Measurements from ENCODE around the gene CACUL1. TPM values are rescaled to one million over a fixed set of nuclear protein-coding genes. Genes with fewer than 3 reads are reported as not detected.
"Not testable (repeated sequence)": the region's sequence is repeated elsewhere in the genome, so short reads cannot be mapped to it uniquely, and the experiment has no call there.

Gene CACUL1
- total RNA-seq, 2 experiments from 2014 or later = 24.0 to 24.4 TPM

GRCh38 chr10:118694848-118695247, 59.9 kb downstream of the CACUL1 start:
- H3K4me3 Mint-ChIP-seq = no peak overlapping the region
- H3K9me3 Mint-ChIP-seq = no peaks in the 10 kb centered on the region
- no peak overlapping the region for H3K27ac Mint-ChIP-seq
- H3K27me3 Mint-ChIP-seq = no peaks in the 10 kb centered on the region
- DNase-seq = no peak
- CTCF ChIA-PET = interaction anchor here (1.0 to 2.2 kb wide), 3 partner anchors 25 to 126 kb away, joined by 3 to 7 read pairs (median 5); no protein-coding TSS in a partner anchor
- peaks cover 16% of the 10 kb centered on the region for H3K36me3 Mint-ChIP-seq
- intact Hi-C loops (cut with micrococcal nuclease) = no loop called here
- H3K4me1 Mint-ChIP-seq (ENCODE audit: low read depth) = peaks cover 19% of the 10 kb centered on the region
- POLR2A ChIA-PET = no interaction called here

GRCh38 chr10:118692872-118693271, 61.9 kb downstream of the CACUL1 start:
- POLR2A ChIA-PET = no interaction called here
- no peak overlapping the region for H3K27ac Mint-ChIP-seq
- intact Hi-C loops (cut with micrococcal nuclease) = no loop called here
- CTCF ChIA-PET = no interaction called here
- H3K4me1 Mint-ChIP-seq (ENCODE audit: low read depth) = peaks cover 4% of the 10 kb centered on the region
- no peak for DNase-seq
- no peaks in the 10 kb centered on the region for H3K27me3 Mint-ChIP-seq
- peaks cover 14% of the 10 kb centered on the region for H3K36me3 Mint-ChIP-seq
- no peaks in the 10 kb centered on the region for H3K9me3 Mint-ChIP-seq
- H3K4me3 Mint-ChIP-seq = no peak overlapping the region

- H3K36me3 Mint-ChIP-seq = peaks cover 16% of the 10 kb centered on the region
- no peaks in the 10 kb centered on the region for H3K27me3 Mint-ChIP-seq
- H3K4me1 Mint-ChIP-seq (ENCODE audit: low read depth) = no peaks in the 10 kb centered on the region
- no peak overlapping the region for H3K4me3 Mint-ChIP-seq
- no peaks in the 10 kb centered on the region for H3K9me3 Mint-ChIP-seq
- intact Hi-C loops (cut with micrococcal nuclease) = no loop called here
- H3K27ac Mint-ChIP-seq = no peak overlapping the region
- no peak for DNase-seq
- ChIA-PET CTCF (no interaction called here), POLR2A (no interaction called here)
These were observed 65.5 kb downstream of the CACUL1 start for GRCh38 chr10:118689070-118689858.

GRCh38 chr10:118687472-118687871, 67.3 kb downstream of the CACUL1 start:
- CTCF ChIA-PET = no interaction called here

GRCh38 chr10:118682533-118682932, 72.2 kb downstream of the CACUL1 start:
- Mint-ChIP-seq H3K27me3 (no peaks in the 10 kb centered on the region), H3K36me3 (peaks cover 24% of the 10 kb centered on the region), H3K4me3 (no peak overlapping the region), H3K4me1 (ENCODE audit: low read depth) (peaks cover 5% of the 10 kb centered on the region), H3K9me3 (no peaks in the 10 kb centered on the region), H3K27ac (no peak overlapping the region)
- no peak for DNase-seq
- CTCF ChIA-PET = interaction anchor here (0.7 kb wide), 1 partner anchor 39 kb away, joined by 3 read pairs; no protein-coding TSS in a partner anchor
- intact Hi-C loops (cut with micrococcal nuclease) = no loop called here
- POLR2A ChIA-PET = no interaction called here

More at GRCh38 chr10:118687472-118687871, 67.3 kb downstream of the CACUL1 start:
- Mint-ChIP-seq H3K9me3 (no peaks in the 10 kb centered on the region), H3K27ac (no peak overlapping the region), H3K27me3 (no peaks in the 10 kb centered on the region), H3K4me3 (no peak overlapping the region), H3K36me3 (peaks cover 16% of the 10 kb centered on the region), H3K4me1 (ENCODE audit: low read depth) (no peaks in the 10 kb centered on the region)
- POLR2A ChIA-PET = no interaction called here
- intact Hi-C loops (cut with micrococcal nuclease) = no loop called here
- DNase-seq = no peak

- H3K36me3 Mint-ChIP-seq = peaks cover 14% of the 10 kb centered on the region
- H3K4me1 Mint-ChIP-seq (ENCODE audit: low read depth) = peaks cover 11% of the 10 kb centered on the region
- ChIA-PET CTCF (no interaction called here), POLR2A (no interaction called here)
- H3K27me3 Mint-ChIP-seq = no peaks in the 10 kb centered on the region
- intact Hi-C loops (cut with micrococcal nuclease) = no loop called here
- H3K4me3 Mint-ChIP-seq = no peak overlapping the region
- H3K9me3 Mint-ChIP-seq = no peaks in the 10 kb centered on the region
- no peak for DNase-seq
- H3K27ac Mint-ChIP-seq = no peak overlapping the region
These were observed 74.6 kb downstream of the CACUL1 start for GRCh38 chr10:118680197-118680596.

- Mint-ChIP-seq H3K4me1 (ENCODE audit: low read depth) (peaks cover 16% of the 10 kb centered on the region), H3K9me3 (no peaks in the 10 kb centered on the region), H3K36me3 (peaks cover 3% of the 10 kb centered on the region), H3K4me3 (no peak overlapping the region), H3K27me3 (no peaks in the 10 kb centered on the region), H3K27ac (no peak overlapping the region)
- ChIA-PET POLR2A (no interaction called here), CTCF (no interaction called here)
- intact Hi-C loops (cut with micrococcal nuclease) = no loop called here
- no peak for DNase-seq
These were observed 80.4 kb downstream of the CACUL1 start for GRCh38 chr10:118674226-118674919.

GRCh38 chr10:118672766-118673715, 81.7 kb downstream of the CACUL1 start:
- Mint-ChIP-seq H3K9me3 (no peaks in the 10 kb centered on the region), H3K4me3 (no peak overlapping the region), H3K4me1 (ENCODE audit: low read depth) (peaks cover 23% of the 10 kb centered on the region), H3K27ac (no peak overlapping the region), H3K27me3 (no peaks in the 10 kb centered on the region), H3K36me3 (peaks cover 3% of the 10 kb centered on the region)
- intact Hi-C loops (cut with micrococcal nuclease) = no loop called here
- no peak for DNase-seq
- ChIA-PET CTCF (no interaction called here), POLR2A (interaction anchor here (0.7 kb wide), 1 partner anchor 29 kb away, joined by 3 read pairs; no protein-coding TSS in a partner anchor)

- CTCF ChIA-PET = no interaction called here
- POLR2A ChIA-PET = interaction anchor here (0.7 kb wide), 1 partner anchor 30 kb away, joined by 3 read pairs; no protein-coding TSS in a partner anchor
- intact Hi-C loops (cut with micrococcal nuclease) = no loop called here
- H3K27ac Mint-ChIP-seq = no peak overlapping the region
- no peaks in the 10 kb centered on the region for H3K27me3 Mint-ChIP-seq
- H3K4me3 Mint-ChIP-seq = no peak overlapping the region
- H3K36me3 Mint-ChIP-seq = peaks cover 3% of the 10 kb centered on the region
- H3K4me1 Mint-ChIP-seq (ENCODE audit: low read depth) = peaks cover 18% of the 10 kb centered on the region
- no peak for DNase-seq
- no peaks in the 10 kb centered on the region for H3K9me3 Mint-ChIP-seq
These were observed 82.6 kb downstream of the CACUL1 start for GRCh38 chr10:118672153-118672552.

- H3K36me3 Mint-ChIP-seq; intact Hi-C loops (cut with micrococcal nuclease); DNase-seq; H3K27ac Mint-ChIP-seq; CTCF ChIA-PET; H3K27me3 Mint-ChIP-seq; H3K4me3 Mint-ChIP-seq; POLR2A ChIA-PET; H3K9me3 Mint-ChIP-seq: not testable (repeated sequence)
- H3K4me1 Mint-ChIP-seq (ENCODE audit: low read depth) = peaks cover 15% of the 10 kb centered on the region
These were observed 83.5 kb downstream of the CACUL1 start for GRCh38 chr10:118671221-118671620.

GRCh38 chr10:118670472-118671124, 84.2 kb downstream of the CACUL1 start:
- ChIA-PET CTCF (no interaction called here), POLR2A (no interaction called here)
- H3K27me3 Mint-ChIP-seq = no peaks in the 10 kb centered on the region
- no peak overlapping the region for H3K4me3 Mint-ChIP-seq
- no peak overlapping the region for H3K27ac Mint-ChIP-seq
- peaks cover 15% of the 10 kb centered on the region for H3K4me1 Mint-ChIP-seq (ENCODE audit: low read depth)
- DNase-seq = no peak
- intact Hi-C loops (cut with micrococcal nuclease) = no loop called here
- no peaks in the 10 kb centered on the region for H3K9me3 Mint-ChIP-seq
- H3K36me3 Mint-ChIP-seq = peaks cover 3% of the 10 kb centered on the region

- no peak overlapping the region for H3K4me3 Mint-ChIP-seq
- DNase-seq = no peak
- H3K36me3 Mint-ChIP-seq = peaks cover 3% of the 10 kb centered on the region
- ChIA-PET POLR2A (no interaction called here), CTCF (no interaction called here)
- H3K4me1 Mint-ChIP-seq (ENCODE audit: low read depth) = peaks cover 17% of the 10 kb centered on the region
- H3K27ac Mint-ChIP-seq = no peak overlapping the region
- no peaks in the 10 kb centered on the region for H3K27me3 Mint-ChIP-seq
- intact Hi-C loops (cut with micrococcal nuclease) = no loop called here
- H3K9me3 Mint-ChIP-seq = no peaks in the 10 kb centered on the region
These were observed 84.9 kb downstream of the CACUL1 start for GRCh38 chr10:118669835-118670234.

Data from activated CD4-positive, alpha-beta memory T cell treated with anti-CD3 and anti-CD28 coated beads for 36 hours (primary cell).